Adrenal gland (tissue), 5 donors: ENCODE data around the gene INPP5A.

Experiments
- CTCF ChIP-seq, 6 experiments: fragments of 450-650 bp in 4 of 6; fragments of 200-600 bp in 2 of 6; sonication (generic) in 1 of 6; IDR thresholded peaks; 1 replicate in 5 of 6; 2 replicates in 1 of 6; pipeline versions ENCODE4 v1.5.1 to v1.8.0; 2016 to 2021; ENCODE audit warnings: antibody characterized with exemption in 6 of 6, mild to moderate bottlenecking in 2 of 6, moderate library complexity in 1 of 6
- POLR2A ChIP-seq, 2 donors: fragments of 450-650 bp; IDR thresholded peaks; one replicate each; pipeline ENCODE4 v1.6.1; 2017; ENCODE audit warnings: antibody characterized with exemption in 2 of 2, mild to moderate bottlenecking in 2 of 2, moderate library complexity in 1 of 2
- donor health status: DM: no; HTN: no; CAD: no.

DNA sequence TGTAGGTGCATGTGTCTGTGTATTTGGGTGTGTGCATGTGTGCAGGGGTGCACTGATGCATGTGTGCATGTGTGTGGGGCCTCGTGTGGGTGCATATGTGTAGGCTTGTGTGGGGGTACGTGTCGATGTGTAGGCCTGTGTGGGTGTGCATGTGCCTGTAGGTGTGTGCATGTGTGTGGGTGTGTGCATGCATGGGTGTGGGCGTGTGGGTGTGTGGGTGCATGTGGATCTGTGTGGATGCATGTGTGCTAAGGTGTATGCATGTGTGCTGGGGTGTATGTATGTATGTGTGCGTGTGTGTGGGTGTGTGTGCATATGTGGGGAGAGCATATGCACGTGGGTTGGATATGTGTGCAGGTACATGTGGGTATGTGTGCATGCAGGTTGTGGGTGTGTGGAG is 175.2 kb downstream of the INPP5A start:
- TF ChIP-seq CTCF (IDR thresholded peaks at IDR 0.05) (no peak), POLR2A (IDR thresholded peaks at IDR 0.05) (no peak)
